ENCODE results near the gene CHN1. TPM values are rescaled to one million over a fixed set of nuclear protein-coding genes. Genes with fewer than 3 reads are reported as not detected.

CHN1 gene
- total RNA-seq, 5 donors from 2014 or later (not counting 1 experiment from before 2014, with no cell fraction given): 1.4 to 3.2 (median 3.0) TPM

DNA sequence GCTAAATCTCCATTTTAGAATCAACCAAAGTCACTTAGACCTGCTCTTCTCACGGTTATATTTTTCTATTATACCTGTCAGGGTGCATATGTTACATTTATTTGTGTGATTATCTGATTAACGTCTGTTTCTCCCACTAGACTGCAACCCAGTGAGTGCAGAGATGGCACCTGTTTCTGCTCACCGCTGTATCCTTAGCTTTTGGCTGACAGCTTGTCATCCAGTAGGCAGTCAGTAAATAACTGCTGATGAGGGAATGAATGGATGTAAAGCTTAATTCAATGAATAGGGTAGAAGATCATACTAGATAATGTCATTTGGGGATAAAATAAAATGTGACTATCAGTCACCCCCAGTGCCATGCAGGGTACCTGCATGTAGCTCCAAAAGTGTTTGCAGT lies 234.0 kb downstream of the CHN1 start:
- H3K4me1 Mint-ChIP-seq: peaks cover 10 to 13% (median 11%) of the 10 kb centered on the region in 3 donors
- ChIA-PET CTCF (interaction anchor here (0.9 to 2.1 kb wide), 5 partner anchors 8 to 219 kb away, joined by 3 to 13 read pairs (median 5); no protein-coding TSS in a partner anchor), POLR2A (interaction anchor here in 1 of 2 donors (0.6 kb wide), 1 partner anchor 118 kb away, joined by 9 read pairs; no protein-coding TSS in a partner anchor)
- H3K4me3 ChIP-seq (ENCODE audit: control insufficient read depth in 1 of 2, extremely low read depth in 1 of 2, low read length in 1 of 2): no peak overlapping the region
- no peaks in the 10 kb centered on the region for H3K36me3 Mint-ChIP-seq
- no peaks in the 10 kb centered on the region for H3K9me3 Mint-ChIP-seq
- no CpG with 5 or more reads among the region's 3 CpGs for WGBS (ENCODE audit: insufficient coverage)
- no peak for ATAC-seq (replicated peaks in 1 of 4)
- DNase-seq: no peak
- no peaks in the 10 kb centered on the region for H3K9me3 ChIP-seq
- no peaks in the 10 kb centered on the region for H3K27me3 Mint-ChIP-seq
- no peak overlapping the region for H3K4me3 Mint-ChIP-seq
- H3K36me3 ChIP-seq (ENCODE audit: control insufficient read depth in 2 of 2, extremely low read depth in 1 of 2, insufficient read depth in 1 of 2, low read length in 1 of 2): no peaks in the 10 kb centered on the region
- no peaks in the 10 kb centered on the region for H3K27me3 ChIP-seq (replicated peaks in 1 of 2; ENCODE audit: control insufficient read depth in 2 of 2, extremely low read depth in 1 of 2, insufficient read depth in 2 of 2, low read length in 1 of 2)
- H3K27ac ChIP-seq (ENCODE audit: low read length): no peak overlapping the region
- H3K4me1 ChIP-seq (ENCODE audit: control insufficient read depth in 1 of 2, extremely low read depth in 1 of 2, insufficient read depth in 2 of 2, low read length in 2 of 2): peaks cover 2 to 9% of the 10 kb centered on the region in 2 experiments
- H3K27ac Mint-ChIP-seq: no peak overlapping the region

DNA sequence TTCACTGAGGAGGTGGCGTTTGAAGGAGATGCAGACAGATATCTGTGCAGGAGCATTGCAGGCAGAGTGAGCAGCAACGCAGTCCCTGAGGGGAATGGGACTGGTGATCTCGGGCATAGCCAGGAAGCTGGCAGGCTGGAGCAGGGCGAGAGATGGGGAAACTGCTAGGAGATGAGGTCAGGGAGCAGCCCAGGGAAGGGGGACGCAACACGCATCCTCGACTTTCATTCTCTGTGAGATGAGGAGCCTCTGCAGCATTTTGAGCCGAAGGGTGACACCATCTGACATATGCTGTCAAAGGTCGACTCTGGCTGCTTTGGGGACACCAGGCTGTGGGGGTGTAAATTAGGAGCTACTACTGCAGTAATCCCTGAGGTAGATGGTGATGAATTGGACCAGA lies 236.6 kb downstream of the CHN1 start:
- H3K36me3 Mint-ChIP-seq: no peaks in the 10 kb centered on the region
- Histone ChIP-seq H3K27ac (ENCODE audit: low read length) (no peak overlapping the region), H3K4me3 (ENCODE audit: control insufficient read depth in 1 of 2, extremely low read depth in 1 of 2, low read length in 1 of 2) (no peak overlapping the region), H3K27me3 (replicated peaks in 1 of 2; ENCODE audit: control insufficient read depth in 2 of 2, extremely low read depth in 1 of 2, insufficient read depth in 2 of 2, low read length in 1 of 2) (peaks cover 0 to 5% of the 10 kb centered on the region in 2 experiments), H3K4me1 (ENCODE audit: control insufficient read depth in 1 of 2, extremely low read depth in 1 of 2, insufficient read depth in 2 of 2, low read length in 2 of 2) (peaks cover 0 to 2% of the 10 kb centered on the region in 2 experiments), H3K36me3 (ENCODE audit: control insufficient read depth in 2 of 2, extremely low read depth in 1 of 2, insufficient read depth in 1 of 2, low read length in 1 of 2) (no peaks in the 10 kb centered on the region), H3K9me3 (no peaks in the 10 kb centered on the region)
- ChIA-PET CTCF (no interaction called here), POLR2A (no interaction called here)
- H3K4me3 Mint-ChIP-seq: no peak overlapping the region
- no peaks in the 10 kb centered on the region for H3K9me3 Mint-ChIP-seq
- H3K27ac Mint-ChIP-seq: no peak overlapping the region
- peaks cover 0 to 3% (median 0%) of the 10 kb centered on the region in 3 donors for H3K4me1 Mint-ChIP-seq
- H3K27me3 Mint-ChIP-seq: no peaks in the 10 kb centered on the region
- ATAC-seq (replicated peaks in 1 of 4) (no peak), DNase-seq (no peak)
- 84% methylated on average over 9 of the region's 9 CpGs for WGBS (ENCODE audit: insufficient coverage)

DNA sequence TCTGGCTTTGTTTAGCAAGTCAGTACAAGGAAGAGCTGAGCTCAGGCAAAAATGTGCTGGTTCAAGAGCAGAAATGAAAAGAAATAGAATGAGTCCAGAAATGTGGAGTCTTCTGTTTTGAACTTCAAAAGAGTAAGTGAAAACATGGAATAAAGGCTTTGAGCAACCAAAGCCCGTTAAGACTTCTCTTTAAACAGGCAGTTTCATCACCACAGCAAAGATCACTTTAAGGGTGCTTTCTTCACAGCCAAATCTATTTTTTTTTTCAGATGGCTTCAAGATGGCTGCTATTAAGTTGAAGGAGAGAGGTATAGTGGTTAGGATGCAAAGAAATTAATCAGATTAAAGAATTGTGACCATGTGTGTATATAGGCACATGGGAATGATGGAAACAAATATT lies 238.9 kb downstream of the CHN1 start:
- Histone ChIP-seq H3K4me3 (ENCODE audit: control insufficient read depth in 1 of 2, extremely low read depth in 1 of 2, low read length in 1 of 2) (no peak overlapping the region), H3K9me3 (no peaks in the 10 kb centered on the region), H3K4me1 (ENCODE audit: control insufficient read depth in 1 of 2, extremely low read depth in 1 of 2, insufficient read depth in 2 of 2, low read length in 2 of 2) (peaks cover 0 to 5% of the 10 kb centered on the region in 2 experiments), H3K27me3 (replicated peaks in 1 of 2; ENCODE audit: control insufficient read depth in 2 of 2, extremely low read depth in 1 of 2, insufficient read depth in 2 of 2, low read length in 1 of 2) (peaks cover 0 to 5% of the 10 kb centered on the region in 2 experiments), H3K27ac (ENCODE audit: low read length) (no peak overlapping the region), H3K36me3 (ENCODE audit: control insufficient read depth in 2 of 2, extremely low read depth in 1 of 2, insufficient read depth in 1 of 2, low read length in 1 of 2) (no peaks in the 10 kb centered on the region)
- H3K4me3 Mint-ChIP-seq: no peak overlapping the region
- DNase-seq: no peak
- POLR2A ChIA-PET: interaction anchor here in 1 of 2 donors (0.6 kb wide), 1 partner anchor 8 kb away, joined by 3 read pairs; no protein-coding TSS in a partner anchor
- H3K36me3 Mint-ChIP-seq: no peaks in the 10 kb centered on the region
- ATAC-seq (replicated peaks in 1 of 4): no peak
- CTCF ChIA-PET: interaction anchor here in 1 of 2 donors (1.8 kb wide), 1 partner anchor 17 kb away, joined by 8 read pairs; no protein-coding TSS in a partner anchor
- H3K27ac Mint-ChIP-seq: no peak overlapping the region
- H3K4me1 Mint-ChIP-seq: peaks cover 8 to 15% (median 9%) of the 10 kb centered on the region in 3 donors
- peaks cover 0 to 2% of the 10 kb centered on the region in 2 donors for H3K27me3 Mint-ChIP-seq
- no peaks in the 10 kb centered on the region for H3K9me3 Mint-ChIP-seq
- WGBS (ENCODE audit: insufficient coverage): no CpG with 5 or more reads among the region's 1 CpG

DNA sequence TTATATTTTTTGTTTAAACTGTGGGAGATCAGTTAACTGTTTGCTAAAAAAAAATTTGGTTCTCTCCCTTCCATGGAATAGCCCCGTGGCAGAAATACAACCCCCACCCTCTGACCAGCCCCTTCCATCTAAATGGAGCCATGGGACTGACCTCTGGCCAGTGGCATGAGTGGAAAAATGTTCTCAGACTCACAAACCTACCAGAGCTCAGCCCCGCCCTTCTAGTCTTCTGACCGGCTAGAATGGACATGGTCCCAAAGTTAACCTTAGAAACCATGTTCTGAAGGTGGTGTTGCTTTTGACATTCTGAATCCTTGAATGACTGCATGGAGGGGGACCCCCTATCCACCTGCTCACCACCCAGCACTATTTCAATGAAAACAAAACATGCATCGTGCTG lies 239.6 kb downstream of the CHN1 start:
- peaks cover 0 to 5% of the 10 kb centered on the region in 2 experiments for H3K4me1 ChIP-seq (ENCODE audit: control insufficient read depth in 1 of 2, extremely low read depth in 1 of 2, insufficient read depth in 2 of 2, low read length in 2 of 2)
- no peaks in the 10 kb centered on the region for H3K36me3 ChIP-seq (ENCODE audit: control insufficient read depth in 2 of 2, extremely low read depth in 1 of 2, insufficient read depth in 1 of 2, low read length in 1 of 2)
- Mint-ChIP-seq H3K36me3 (no peaks in the 10 kb centered on the region), H3K9me3 (no peaks in the 10 kb centered on the region), H3K27ac (no peak overlapping the region), H3K27me3 (peaks cover 0 to 2% of the 10 kb centered on the region in 2 donors), H3K4me1 (peaks cover 8 to 15% (median 9%) of the 10 kb centered on the region in 3 donors), H3K4me3 (no peak overlapping the region)
- ChIA-PET CTCF (interaction anchor here (1.8 kb wide), 2 partner anchors 16 to 17 kb away, joined by 5 to 8 read pairs; no protein-coding TSS in a partner anchor), POLR2A (interaction anchor here in 1 of 2 donors (0.6 kb wide), 1 partner anchor 8 kb away, joined by 3 read pairs; no protein-coding TSS in a partner anchor)
- no CpG with 5 or more reads among the region's 4 CpGs for WGBS (ENCODE audit: insufficient coverage)
- no peak for DNase-seq
- peaks cover 0 to 7% of the 10 kb centered on the region in 2 experiments for H3K27me3 ChIP-seq (replicated peaks in 1 of 2; ENCODE audit: control insufficient read depth in 2 of 2, extremely low read depth in 1 of 2, insufficient read depth in 2 of 2, low read length in 1 of 2)
- no peak for ATAC-seq (replicated peaks in 1 of 4)
- no peaks in the 10 kb centered on the region for H3K9me3 ChIP-seq
- no peak overlapping the region for H3K27ac ChIP-seq (ENCODE audit: low read length)
- no peak overlapping the region for H3K4me3 ChIP-seq (ENCODE audit: control insufficient read depth in 1 of 2, extremely low read depth in 1 of 2, low read length in 1 of 2)

DNA sequence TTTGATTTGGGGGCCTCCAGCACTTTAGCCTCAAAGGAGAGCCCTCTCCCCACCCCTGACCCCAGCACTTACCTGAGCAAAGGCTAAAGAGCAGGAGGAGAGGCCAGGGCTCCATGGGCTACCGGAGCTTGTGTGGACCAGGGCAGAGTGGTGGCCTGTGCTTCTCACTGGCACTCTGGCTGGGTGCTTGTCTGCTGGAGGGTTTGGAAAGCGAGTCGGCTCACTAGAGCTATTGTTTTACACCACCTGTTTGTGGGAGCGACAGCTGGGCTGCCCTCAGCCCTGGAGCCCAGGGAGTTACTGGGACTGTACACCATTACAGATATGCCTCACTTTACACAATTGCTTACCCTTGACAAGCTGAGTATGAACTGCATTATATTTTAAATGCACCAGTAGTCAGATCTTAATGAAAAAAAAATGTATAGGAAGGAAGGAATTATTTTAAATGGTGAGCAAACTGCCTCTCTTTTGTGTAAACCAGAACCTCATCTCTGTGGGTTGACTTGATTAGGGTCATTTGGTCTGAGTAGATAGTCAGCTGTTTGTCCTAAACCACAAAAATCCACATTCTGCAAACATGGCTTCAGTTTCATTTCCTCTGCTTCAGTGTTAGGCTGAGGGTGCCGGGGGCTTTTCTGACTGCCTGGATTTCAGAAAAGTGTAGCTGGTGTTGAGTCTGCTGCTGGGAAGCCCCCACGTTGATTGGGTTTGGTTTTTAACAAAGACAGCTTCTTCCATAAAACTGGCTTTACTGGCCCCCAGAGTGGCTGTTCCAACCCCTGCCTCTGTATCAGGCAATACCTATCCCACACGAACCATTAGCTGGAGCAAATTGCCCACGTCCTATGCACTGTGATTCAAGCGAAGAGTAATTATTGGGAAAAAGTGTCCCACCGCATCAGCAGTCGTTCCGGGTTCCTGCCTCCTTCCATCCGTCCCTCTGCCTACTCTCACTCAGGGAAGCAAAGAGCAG lies 240.6 kb downstream of the CHN1 start, which contains the start of gene CHRNA1:
TSS of gene CHRNA1 (minus strand) at position 193 of the 976 bp plus-strand sequence. CDS start at position 115, 78 bp downstream.
- DNase-seq (no peak), ATAC-seq (replicated peaks in 1 of 4) (no peak)
- Mint-ChIP-seq H3K27ac (no peak within 1 kb of the TSS), H3K9me3 (no peaks in the 10 kb centered on the region), H3K4me3 (no peak within 1 kb of the TSS), H3K27me3 (peaks cover 0 to 2% of the 10 kb centered on the region in 2 donors), H3K36me3 (no peaks in the 10 kb centered on the region), H3K4me1 (peaks cover 8 to 15% (median 9%) of the 10 kb centered on the region in 3 donors)
- peaks cover 0 to 7% of the 10 kb centered on the region in 2 experiments for H3K27me3 ChIP-seq (replicated peaks in 1 of 2; ENCODE audit: control insufficient read depth in 2 of 2, extremely low read depth in 1 of 2, insufficient read depth in 2 of 2, low read length in 1 of 2)
- ChIA-PET CTCF (interaction anchor here (0.5 to 1.8 kb wide), 4 partner anchors 9 to 16 kb away, joined by 3 to 8 read pairs (median 4); no protein-coding TSS in a partner anchor), POLR2A (interaction anchor here in 1 of 2 donors (0.7 kb wide), 1 partner anchor 9 kb away, joined by 3 read pairs; no protein-coding TSS in a partner anchor)
- no peak within 1 kb of the TSS for H3K27ac ChIP-seq (ENCODE audit: low read length)
- no peak within 1 kb of the TSS for H3K4me3 ChIP-seq (ENCODE audit: control insufficient read depth in 1 of 2, extremely low read depth in 1 of 2, low read length in 1 of 2)
- H3K36me3 ChIP-seq (ENCODE audit: control insufficient read depth in 2 of 2, extremely low read depth in 1 of 2, insufficient read depth in 1 of 2, low read length in 1 of 2): no peaks in the 10 kb centered on the region
- no peaks in the 10 kb centered on the region for H3K9me3 ChIP-seq
- 87% methylated on average over 6 of the region's 13 CpGs for WGBS (ENCODE audit: insufficient coverage)
- H3K4me1 ChIP-seq (ENCODE audit: control insufficient read depth in 1 of 2, extremely low read depth in 1 of 2, insufficient read depth in 2 of 2, low read length in 2 of 2): peaks cover 0 to 5% of the 10 kb centered on the region in 2 experiments

DNA sequence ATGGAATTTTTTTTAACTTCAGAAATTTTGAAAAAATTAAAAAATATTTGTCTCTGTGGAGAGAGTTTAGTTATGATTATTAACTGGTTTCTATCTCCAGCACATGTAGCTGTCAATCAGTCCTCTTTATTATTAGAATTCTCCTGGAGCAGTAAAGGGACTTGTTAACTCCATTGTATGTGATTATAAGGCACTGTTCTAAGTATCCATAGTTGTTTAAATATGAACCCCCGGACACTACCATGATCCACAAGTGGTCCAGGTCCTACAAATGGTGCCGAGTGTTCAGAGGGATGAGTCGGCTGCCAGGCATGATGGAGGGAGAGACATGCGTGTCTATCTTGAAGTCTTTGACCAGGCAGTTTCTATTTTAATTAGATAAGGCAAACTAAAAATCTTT lies 241.4 kb downstream of the CHN1 start:
- peaks cover 8 to 15% (median 9%) of the 10 kb centered on the region in 3 donors for H3K4me1 Mint-ChIP-seq
- DNase-seq: no peak
- POLR2A ChIA-PET: interaction anchor here in 1 of 2 donors (0.7 kb wide), 1 partner anchor 8 kb away, joined by 3 read pairs; no protein-coding TSS in a partner anchor
- no CpG with 5 or more reads among the region's 4 CpGs for WGBS (ENCODE audit: insufficient coverage)
- no peak for ATAC-seq (replicated peaks in 1 of 4)
- Histone ChIP-seq H3K9me3 (no peaks in the 10 kb centered on the region), H3K27me3 (replicated peaks in 1 of 2; ENCODE audit: control insufficient read depth in 2 of 2, extremely low read depth in 1 of 2, insufficient read depth in 2 of 2, low read length in 1 of 2) (peaks cover 0 to 7% of the 10 kb centered on the region in 2 experiments), H3K27ac (ENCODE audit: low read length) (no peak overlapping the region), H3K4me1 (ENCODE audit: control insufficient read depth in 1 of 2, extremely low read depth in 1 of 2, insufficient read depth in 2 of 2, low read length in 2 of 2) (peaks cover 0 to 5% of the 10 kb centered on the region in 2 experiments), H3K36me3 (ENCODE audit: control insufficient read depth in 2 of 2, extremely low read depth in 1 of 2, insufficient read depth in 1 of 2, low read length in 1 of 2) (no peaks in the 10 kb centered on the region), H3K4me3 (ENCODE audit: control insufficient read depth in 1 of 2, extremely low read depth in 1 of 2, low read length in 1 of 2) (no peak overlapping the region)
- H3K27ac Mint-ChIP-seq: no peak overlapping the region
- peaks cover 0 to 2% of the 10 kb centered on the region in 2 donors for H3K27me3 Mint-ChIP-seq
- CTCF ChIA-PET: interaction anchor here (0.6 to 1.8 kb wide), 3 partner anchors 11 to 227 kb away, joined by 3 to 5 read pairs (median 3); no protein-coding TSS in a partner anchor
- H3K4me3 Mint-ChIP-seq: no peak overlapping the region
- no peaks in the 10 kb centered on the region for H3K9me3 Mint-ChIP-seq
- H3K36me3 Mint-ChIP-seq: no peaks in the 10 kb centered on the region
